ENCODE measurements around the gene EMC7. TPM values are rescaled to one million over a fixed set of nuclear protein-coding genes. Genes with fewer than 3 reads are reported as not detected.

EMC7 gene
- total RNA-seq, 1 donor: 40.5 TPM

GRCh38 chr15:34076785-34077184 lies 24.9 kb downstream of the EMC7 start:
- H3K4me3 ChIP-seq (ENCODE audit: insufficient read depth, low read length): no peak overlapping the region
- no peaks in the 10 kb centered on the region for H3K79me2 ChIP-seq (ENCODE audit: insufficient read depth, low read length)
- TF ChIP-seq, protein P1, sequence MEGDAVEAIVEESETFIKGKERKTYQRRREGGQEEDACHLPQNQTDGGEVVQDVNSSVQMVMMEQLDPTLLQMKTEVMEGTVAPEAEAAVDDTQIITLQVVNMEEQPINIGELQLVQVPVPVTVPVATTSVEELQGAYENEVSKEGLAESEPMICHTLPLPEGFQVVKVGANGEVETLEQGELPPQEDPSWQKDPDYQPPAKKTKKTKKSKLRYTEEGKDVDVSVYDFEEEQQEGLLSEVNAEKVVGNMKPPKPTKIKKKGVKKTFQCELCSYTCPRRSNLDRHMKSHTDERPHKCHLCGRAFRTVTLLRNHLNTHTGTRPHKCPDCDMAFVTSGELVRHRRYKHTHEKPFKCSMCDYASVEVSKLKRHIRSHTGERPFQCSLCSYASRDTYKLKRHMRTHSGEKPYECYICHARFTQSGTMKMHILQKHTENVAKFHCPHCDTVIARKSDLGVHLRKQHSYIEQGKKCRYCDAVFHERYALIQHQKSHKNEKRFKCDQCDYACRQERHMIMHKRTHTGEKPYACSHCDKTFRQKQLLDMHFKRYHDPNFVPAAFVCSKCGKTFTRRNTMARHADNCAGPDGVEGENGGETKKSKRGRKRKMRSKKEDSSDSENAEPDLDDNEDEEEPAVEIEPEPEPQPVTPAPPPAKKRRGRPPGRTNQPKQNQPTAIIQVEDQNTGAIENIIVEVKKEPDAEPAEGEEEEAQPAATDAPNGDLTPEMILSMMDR (IDR thresholded peaks at IDR 0.05; ENCODE audit: extremely low read depth, low read depth, low read length): no peak
- H4K20me1 ChIP-seq (ENCODE audit: insufficient read depth, low read length): no peaks in the 10 kb centered on the region
- no peak overlapping the region for H2AFZ ChIP-seq (ENCODE audit: low read length)
- DNase-seq (ENCODE audit: insufficient read length, low spot score, missing footprints): no peak
- no peaks in the 10 kb centered on the region for H3K36me3 ChIP-seq (ENCODE audit: insufficient read depth, low read length)
- no peaks in the 10 kb centered on the region for H3K9me3 ChIP-seq (ENCODE audit: low read depth, low read length)
- no peak overlapping the region for H3K27ac ChIP-seq (ENCODE audit: low read depth, low read length)
- H3K4me2 ChIP-seq (ENCODE audit: insufficient read depth, low read length): no peak overlapping the region
- no peaks in the 10 kb centered on the region for H3K4me1 ChIP-seq (ENCODE audit: insufficient read depth, low read length)
- H3K27me3 ChIP-seq (ENCODE audit: insufficient read depth, low read length): no peaks in the 10 kb centered on the region

DNA sequence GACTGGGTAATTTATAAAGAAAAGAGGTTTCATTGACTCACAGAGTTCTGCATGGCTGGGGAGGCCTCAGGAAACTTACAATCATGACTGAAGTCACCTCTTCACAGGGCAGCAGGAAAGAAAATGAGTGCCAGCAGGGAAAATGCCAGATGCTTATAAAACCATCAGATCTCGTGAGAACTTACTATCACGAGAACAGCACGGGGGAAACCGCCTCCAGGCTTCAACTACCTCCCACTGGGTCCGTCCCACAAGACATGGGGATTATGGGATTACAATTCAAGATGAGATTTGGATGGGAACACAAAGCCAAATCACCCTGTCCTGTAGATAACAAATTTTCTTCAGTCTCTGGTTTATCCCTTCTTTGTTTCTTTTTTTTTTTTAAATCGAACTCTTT lies 31.7 kb downstream of the EMC7 start:
- H2AFZ ChIP-seq (ENCODE audit: low read length): no peak overlapping the region
- no peak overlapping the region for H3K4me3 ChIP-seq (ENCODE audit: insufficient read depth, low read length)
- no peaks in the 10 kb centered on the region for H3K36me3 ChIP-seq (ENCODE audit: insufficient read depth, low read length)
- H3K79me2 ChIP-seq (ENCODE audit: insufficient read depth, low read length): no peaks in the 10 kb centered on the region
- H3K27ac ChIP-seq (ENCODE audit: low read depth, low read length): no peak overlapping the region
- no peaks in the 10 kb centered on the region for H3K27me3 ChIP-seq (ENCODE audit: insufficient read depth, low read length)
- H3K9me3 ChIP-seq (ENCODE audit: low read depth, low read length): no peaks in the 10 kb centered on the region
- H3K4me1 ChIP-seq (ENCODE audit: insufficient read depth, low read length): no peaks in the 10 kb centered on the region
- no peak for DNase-seq (ENCODE audit: insufficient read length, low spot score, missing footprints)
- H4K20me1 ChIP-seq (ENCODE audit: insufficient read depth, low read length): no peaks in the 10 kb centered on the region
- H3K4me2 ChIP-seq (ENCODE audit: insufficient read depth, low read length): no peak overlapping the region
- TF ChIP-seq, protein P1 (IDR thresholded peaks at IDR 0.05; ENCODE audit: extremely low read depth, low read depth, low read length): no peak

DNA sequence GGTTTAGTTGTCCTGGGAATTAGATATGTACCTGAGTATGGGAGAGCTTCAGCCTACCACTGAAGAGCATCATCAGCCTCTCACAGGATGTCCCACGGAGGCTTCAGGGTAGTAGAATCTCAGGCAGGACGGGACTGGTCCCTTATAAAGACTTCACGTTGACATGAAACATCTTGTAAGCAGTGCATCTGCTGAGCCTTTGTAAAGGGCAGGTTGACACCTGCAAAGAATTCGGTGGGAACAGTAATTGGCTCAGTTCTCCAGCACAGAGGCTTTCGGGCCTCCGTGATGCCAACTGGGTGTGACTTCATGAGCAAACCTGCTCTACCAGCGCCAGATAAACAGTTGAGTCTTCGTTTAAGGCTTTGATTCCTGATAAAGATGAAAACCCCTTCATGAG lies 35.7 kb downstream of the EMC7 start:
- Histone ChIP-seq H3K36me3 (ENCODE audit: insufficient read depth, low read length) (no peaks in the 10 kb centered on the region), H3K9me3 (ENCODE audit: low read depth, low read length) (no peaks in the 10 kb centered on the region), H3K4me3 (ENCODE audit: insufficient read depth, low read length) (no peak overlapping the region), H2AFZ (ENCODE audit: low read length) (no peak overlapping the region), H3K4me1 (ENCODE audit: insufficient read depth, low read length) (peaks cover 7% of the 10 kb centered on the region), H3K27me3 (ENCODE audit: insufficient read depth, low read length) (no peaks in the 10 kb centered on the region), H4K20me1 (ENCODE audit: insufficient read depth, low read length) (no peaks in the 10 kb centered on the region), H3K79me2 (ENCODE audit: insufficient read depth, low read length) (no peaks in the 10 kb centered on the region), H3K4me2 (ENCODE audit: insufficient read depth, low read length) (no peak overlapping the region), H3K27ac (ENCODE audit: low read depth, low read length) (no peak overlapping the region)
- no peak for DNase-seq (ENCODE audit: insufficient read length, low spot score, missing footprints)
- TF ChIP-seq, protein P1 (IDR thresholded peaks at IDR 0.05; ENCODE audit: extremely low read depth, low read depth, low read length): no peak

DNA sequence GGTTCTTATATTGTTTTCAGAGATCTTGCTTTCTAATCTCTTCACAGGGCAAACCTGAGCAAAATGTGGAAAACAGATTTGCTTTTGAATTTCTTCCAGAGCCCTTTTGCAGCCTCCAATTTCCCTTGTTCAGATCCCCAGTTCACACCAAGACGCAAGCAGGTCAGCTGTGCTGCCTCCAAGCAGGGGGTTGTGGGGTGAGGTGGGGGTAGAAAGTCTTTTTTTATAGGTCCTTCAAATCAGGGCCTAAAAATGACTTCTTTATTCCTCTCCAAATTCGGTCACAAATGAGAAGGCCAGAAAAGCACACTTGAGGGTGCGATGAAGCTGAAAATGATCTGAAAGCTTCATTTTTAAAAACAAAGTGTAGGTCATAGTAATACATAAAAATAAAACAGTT lies 36.4 kb downstream of the EMC7 start:
- H3K4me2 ChIP-seq (ENCODE audit: insufficient read depth, low read length): no peak overlapping the region
- no peak overlapping the region for H3K27ac ChIP-seq (ENCODE audit: low read depth, low read length)
- H4K20me1 ChIP-seq (ENCODE audit: insufficient read depth, low read length): no peaks in the 10 kb centered on the region
- DNase-seq (ENCODE audit: insufficient read length, low spot score, missing footprints): no peak
- H3K36me3 ChIP-seq (ENCODE audit: insufficient read depth, low read length): no peaks in the 10 kb centered on the region
- no peaks in the 10 kb centered on the region for H3K79me2 ChIP-seq (ENCODE audit: insufficient read depth, low read length)
- peaks cover 7% of the 10 kb centered on the region for H3K4me1 ChIP-seq (ENCODE audit: insufficient read depth, low read length)
- H3K9me3 ChIP-seq (ENCODE audit: low read depth, low read length): no peaks in the 10 kb centered on the region
- no peaks in the 10 kb centered on the region for H3K27me3 ChIP-seq (ENCODE audit: insufficient read depth, low read length)
- TF ChIP-seq, protein P1 (IDR thresholded peaks at IDR 0.05; ENCODE audit: extremely low read depth, low read depth, low read length): no peak
- no peak overlapping the region for H2AFZ ChIP-seq (ENCODE audit: low read length)
- no peak overlapping the region for H3K4me3 ChIP-seq (ENCODE audit: insufficient read depth, low read length)
